SK-N-SH treated with all-trans-retinoic acid at 6 μM for 48 hours (cell line): ENCODE data around the gene PNN.

Experiments used
- ARNTL ChIP-seq: fragments of 450-650 bp; formaldehyde crosslinking; IDR thresholded peaks from 2 replicates; pipeline ENCODE4 v1.5.0; 2020; ENCODE audit warnings: low read depth, mild to moderate bottlenecking, moderate library complexity, borderline replicate concordance
- PATZ1 ChIP-seq: fragments of 250-450 bp; sonication (Bioruptor Pico); IDR thresholded peaks from 2 replicates; pipeline ENCODE4 v1.8.0; 2020; ENCODE audit warnings: mild to moderate bottlenecking, moderate library complexity, borderline replicate concordance
- TOX ChIP-seq: fragments of 250-450 bp; sonication (Bioruptor Pico); IDR thresholded peaks from 2 replicates; pipeline ENCODE4 v1.8.0; 2021; ENCODE audit warnings: mild to moderate bottlenecking, moderate library complexity, borderline replicate concordance
- ZFP3 ChIP-seq: fragments of 250-450 bp; sonication (Bioruptor Pico); IDR thresholded peaks from 2 replicates; pipeline ENCODE4 v1.5.0; 2020; ENCODE audit warnings: mild to moderate bottlenecking, moderate library complexity

- TF ChIP-seq ARNTL (no peak), PATZ1 (CRISPR knock-in tag) (no peak), TOX (CRISPR knock-in tag) (no peak), ZFP3 (no peak)
Measured at GRCh38 chr14:39219075-39219499, 44.0 kb downstream of the PNN start.
